Kidney epithelial cell (primary cell): Measurements from ENCODE around the gene RBMS1. TPM values are rescaled to one million over a fixed set of nuclear protein-coding genes. Genes with fewer than 3 reads are reported as not detected.

Source experiments
- DNase-seq: peaks from one replicate; pipeline ENCODE4 v3.0.0-alpha.2; 2010; ENCODE audit warnings: low read depth
- H3K27me3 ChIP-seq: 2 replicates; pipeline ENCODE4 v1.6.0; 2011; ENCODE audit warnings: low read length; ENCODE audit not compliant: control insufficient read depth, insufficient read depth
- H3K36me3 ChIP-seq: 2 replicates; pipeline ENCODE4 v1.5.1; 2011; ENCODE audit warnings: low read length; ENCODE audit not compliant: control insufficient read depth, insufficient read depth
- H3K4me3 ChIP-seq: 2 replicates; pipeline ENCODE4 v1.5.1; 2011; ENCODE audit warnings: low read depth, mild to moderate bottlenecking, control low read depth, low read length
- total RNA-seq: library from RNA; depleted of rRNA; stranded (reverse); fragments of >200 nt; gene quantifications from 2 replicates; pipeline ENCODE4 v1.2.3, GENCODE V29; 2015
- TF ChIP-seq, protein P1 (sequence below): IDR thresholded peaks from 2 replicates; pipeline ENCODE4 v1.5.1; 2011; ENCODE audit warnings: mild to moderate bottlenecking, moderate library complexity, low read length, control low read depth, inconsistent platforms; ENCODE audit not compliant: insufficient read depth, poor library complexity, severe bottlenecking

RBMS1 gene
- total RNA-seq, 1 donor from 2014 or later: 52.5 TPM

DNA sequence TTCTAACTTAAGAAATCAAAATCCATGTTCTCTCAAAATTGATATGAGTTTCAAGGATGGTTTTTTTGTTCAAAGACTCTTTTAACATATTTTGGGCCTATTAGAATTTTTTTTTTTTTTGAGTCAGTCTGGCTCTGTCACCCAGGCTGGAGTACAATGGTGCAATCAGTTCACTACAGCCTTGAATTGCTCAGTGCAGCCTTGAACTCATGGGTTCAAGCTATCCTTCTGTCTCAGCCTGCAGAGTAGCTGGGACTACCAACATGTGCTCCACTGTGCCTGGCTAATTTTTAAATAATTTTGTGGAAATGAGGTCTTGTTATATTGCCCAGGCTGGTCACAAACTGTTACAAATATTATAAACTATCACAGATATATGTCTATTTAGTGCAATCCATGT, 40.6 kb upstream of the RBMS1 start:
- Histone ChIP-seq H3K27me3 (no peaks in the 10 kb centered on the region), H3K4me3 (no peak overlapping the region), H3K36me3 (no peaks in the 10 kb centered on the region)
- TF ChIP-seq, protein P1, sequence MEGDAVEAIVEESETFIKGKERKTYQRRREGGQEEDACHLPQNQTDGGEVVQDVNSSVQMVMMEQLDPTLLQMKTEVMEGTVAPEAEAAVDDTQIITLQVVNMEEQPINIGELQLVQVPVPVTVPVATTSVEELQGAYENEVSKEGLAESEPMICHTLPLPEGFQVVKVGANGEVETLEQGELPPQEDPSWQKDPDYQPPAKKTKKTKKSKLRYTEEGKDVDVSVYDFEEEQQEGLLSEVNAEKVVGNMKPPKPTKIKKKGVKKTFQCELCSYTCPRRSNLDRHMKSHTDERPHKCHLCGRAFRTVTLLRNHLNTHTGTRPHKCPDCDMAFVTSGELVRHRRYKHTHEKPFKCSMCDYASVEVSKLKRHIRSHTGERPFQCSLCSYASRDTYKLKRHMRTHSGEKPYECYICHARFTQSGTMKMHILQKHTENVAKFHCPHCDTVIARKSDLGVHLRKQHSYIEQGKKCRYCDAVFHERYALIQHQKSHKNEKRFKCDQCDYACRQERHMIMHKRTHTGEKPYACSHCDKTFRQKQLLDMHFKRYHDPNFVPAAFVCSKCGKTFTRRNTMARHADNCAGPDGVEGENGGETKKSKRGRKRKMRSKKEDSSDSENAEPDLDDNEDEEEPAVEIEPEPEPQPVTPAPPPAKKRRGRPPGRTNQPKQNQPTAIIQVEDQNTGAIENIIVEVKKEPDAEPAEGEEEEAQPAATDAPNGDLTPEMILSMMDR: no peak
- DNase-seq: no peak

DNA sequence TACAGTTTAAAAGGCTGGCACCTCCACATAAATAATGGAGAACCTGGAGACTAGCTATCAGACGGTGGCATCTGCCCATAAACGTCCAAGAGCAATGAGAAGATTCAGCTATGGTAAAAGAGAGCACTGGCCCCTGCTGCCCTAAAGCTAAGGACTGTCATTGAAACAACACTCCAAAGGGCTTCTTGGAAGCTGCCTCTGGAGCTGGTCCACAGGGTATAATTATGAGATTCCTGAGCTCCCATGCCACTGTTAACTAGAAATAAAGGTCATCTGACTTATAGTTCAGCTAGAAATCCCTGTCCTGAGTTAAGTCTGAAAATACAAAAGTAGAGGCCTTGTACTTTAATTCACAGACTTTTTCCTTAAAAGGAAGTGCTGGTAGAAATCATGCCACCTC, 39.9 kb upstream of the RBMS1 start:
- no peak for DNase-seq
- TF ChIP-seq, protein P1: no peak
- Histone ChIP-seq H3K4me3 (no peak overlapping the region), H3K36me3 (no peaks in the 10 kb centered on the region), H3K27me3 (no peaks in the 10 kb centered on the region)

DNA sequence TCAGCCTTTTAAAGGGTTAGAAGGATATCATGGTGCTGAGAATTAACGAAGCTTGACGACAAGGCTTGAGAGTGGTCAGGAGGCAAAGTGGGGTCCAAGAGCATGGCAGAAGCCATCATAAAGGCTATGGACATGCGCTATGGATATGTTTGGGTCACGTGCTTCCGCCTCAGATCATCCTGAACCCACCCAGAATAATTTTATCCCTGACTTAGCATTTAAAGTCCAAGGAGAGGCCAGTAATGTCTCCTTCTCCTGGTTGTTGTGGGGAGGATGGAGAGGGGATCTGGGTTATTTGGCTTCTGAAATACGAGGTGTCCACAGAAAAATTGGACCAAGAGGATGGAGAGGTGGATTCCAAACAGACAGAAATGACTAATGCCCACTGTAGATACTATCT, 38.8 kb upstream of the RBMS1 start:
- no peaks in the 10 kb centered on the region for H3K36me3 ChIP-seq
- TF ChIP-seq, protein P1: no peak
- DNase-seq: no peak

DNA sequence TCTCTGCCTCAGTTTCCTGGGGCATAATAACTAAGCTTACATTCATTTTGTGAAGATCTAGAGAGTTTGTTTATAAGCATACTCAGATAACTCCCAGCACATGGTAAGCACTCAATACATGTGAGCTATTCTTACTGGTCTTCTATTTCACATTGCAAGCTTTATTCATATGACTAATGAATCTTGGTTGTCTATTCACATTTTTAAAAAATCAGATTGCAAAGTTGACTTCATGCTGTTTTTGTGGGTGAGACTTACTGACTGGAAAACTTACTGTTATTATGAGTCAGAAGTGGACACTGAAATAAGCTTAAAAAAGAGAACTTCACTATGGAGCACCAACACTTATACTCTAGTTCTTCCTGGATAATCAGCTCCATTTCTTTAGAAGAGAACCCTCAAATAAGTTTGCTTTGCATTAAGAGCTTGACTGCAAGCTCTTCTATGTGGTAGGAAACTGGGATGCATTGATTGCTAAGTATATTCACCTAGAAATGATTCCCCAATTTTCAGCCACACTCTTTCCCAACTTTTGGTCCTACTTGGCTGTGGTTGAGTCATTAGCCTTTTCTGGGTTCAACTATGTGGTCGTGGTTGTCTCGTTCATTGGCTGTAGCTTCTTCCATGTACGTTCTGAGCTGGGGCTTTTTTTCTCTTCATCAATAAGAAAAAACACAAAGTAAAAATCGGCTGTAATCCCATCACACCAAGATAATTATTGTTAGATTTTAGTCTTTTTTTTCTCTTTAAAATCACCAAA, 29.5 kb upstream of the RBMS1 start:
- no peak for DNase-seq
- Histone ChIP-seq H3K4me3 (no peak overlapping the region), H3K36me3 (no peaks in the 10 kb centered on the region), H3K27me3 (no peaks in the 10 kb centered on the region)
- TF ChIP-seq, protein P1: no peak

More for the DNA sequence above, 38.8 kb upstream of the RBMS1 start:
- H3K27me3 ChIP-seq: no peaks in the 10 kb centered on the region
- H3K4me3 ChIP-seq: no peak overlapping the region

DNA sequence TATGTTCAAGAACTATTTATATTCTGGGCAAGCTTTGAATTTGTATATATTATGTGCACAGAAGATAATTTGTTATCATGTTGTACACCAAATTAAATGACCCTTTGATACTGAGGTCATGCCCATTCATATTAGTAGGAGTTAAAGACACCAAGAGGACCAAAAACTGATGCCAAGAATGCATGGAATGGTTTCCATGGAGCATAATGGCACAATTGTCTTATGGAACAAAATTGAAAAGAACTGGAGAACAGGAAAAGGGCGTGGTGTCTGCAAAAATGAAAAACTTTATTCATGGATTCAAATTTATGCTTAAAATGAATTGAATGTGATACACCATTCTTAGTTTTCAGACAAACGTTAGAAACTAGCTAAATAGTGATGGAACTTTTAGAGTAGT, 24.1 kb upstream of the RBMS1 start:
- no peak for DNase-seq
- Histone ChIP-seq H3K4me3 (no peak overlapping the region), H3K36me3 (no peaks in the 10 kb centered on the region), H3K27me3 (no peaks in the 10 kb centered on the region)
- TF ChIP-seq, protein P1: no peak
